ENCODE data around the gene IRAK1. TPM values are rescaled to one million over a fixed set of nuclear protein-coding genes. Genes with fewer than 3 reads are reported as not detected.

IRAK1 gene
- polyA plus RNA-seq, 1 experiment = 42.6 TPM

- H3K36me3 ChIP-seq (ENCODE audit: control insufficient read depth, insufficient read depth, low read length) = peaks cover 9% of the 10 kb centered on the region
- ChIA-PET POLR2A (no interaction called here), CTCF (interaction anchor here (1.7 to 4.7 kb wide), 2 partner anchors 17 to 21 kb away, joined by 5 to 19 read pairs; no protein-coding TSS in a partner anchor)
- H3K27me3 ChIP-seq (ENCODE audit: control insufficient read depth, insufficient read depth, low read length) = no peaks in the 10 kb centered on the region
- DNase-seq (ENCODE audit: low read depth) = no peak
- TF ChIP-seq CTCF (IDR thresholded peaks at IDR 0.05; ENCODE audit: insufficient read depth, low read depth, low read length) = no peak
- H3K4me3 ChIP-seq (ENCODE audit: low read depth, low read length) = no peak overlapping the region
Observed at GRCh38 chrX:153967536-153968224, 52.0 kb downstream of the IRAK1 start.

GRCh38 chrX:153966841-153967535, 52.7 kb downstream of the IRAK1 start:
- ChIA-PET POLR2A (no interaction called here), CTCF (interaction anchor here (0.6 to 4.7 kb wide), 4 partner anchors 14 to 39 kb away, joined by 3 to 19 read pairs (median 4); no protein-coding TSS in a partner anchor)
- peaks cover 14% of the 10 kb centered on the region for H3K36me3 ChIP-seq (ENCODE audit: control insufficient read depth, insufficient read depth, low read length)
- H3K4me3 ChIP-seq (ENCODE audit: low read depth, low read length) = no peak overlapping the region
- no peaks in the 10 kb centered on the region for H3K27me3 ChIP-seq (ENCODE audit: control insufficient read depth, insufficient read depth, low read length)
- TF ChIP-seq CTCF (IDR thresholded peaks at IDR 0.05; ENCODE audit: insufficient read depth, low read depth, low read length) = no peak
- DNase-seq (ENCODE audit: low read depth) = no peak

- Histone ChIP-seq H3K27me3 (ENCODE audit: control insufficient read depth, insufficient read depth, low read length) (no peaks in the 10 kb centered on the region), H3K4me3 (ENCODE audit: low read depth, low read length) (no peak overlapping the region), H3K36me3 (ENCODE audit: control insufficient read depth, insufficient read depth, low read length) (peaks cover 19% of the 10 kb centered on the region)
- CTCF ChIA-PET = interaction anchor here (0.8 to 4.7 kb wide), 3 partner anchors 13 to 38 kb away, joined by 3 to 19 read pairs (median 3); no protein-coding TSS in a partner anchor
- no peak for DNase-seq (ENCODE audit: low read depth)
- TF ChIP-seq CTCF (IDR thresholded peaks at IDR 0.05; ENCODE audit: insufficient read depth, low read depth, low read length) = no peak
- POLR2A ChIA-PET = interaction anchor here (0.6 kb wide), 1 partner anchor 405 kb away, joined by 4 read pairs; no protein-coding TSS in a partner anchor
Observed at GRCh38 chrX:153966283-153966688, 53.4 kb downstream of the IRAK1 start.

- Histone ChIP-seq H3K4me3 (ENCODE audit: low read depth, low read length) (no peak overlapping the region), H3K27me3 (ENCODE audit: control insufficient read depth, insufficient read depth, low read length) (no peaks in the 10 kb centered on the region), H3K36me3 (ENCODE audit: control insufficient read depth, insufficient read depth, low read length) (peaks cover 19% of the 10 kb centered on the region)
- no peak for TF ChIP-seq CTCF (IDR thresholded peaks at IDR 0.05; ENCODE audit: insufficient read depth, low read depth, low read length)
- POLR2A ChIA-PET = no interaction called here
- DNase-seq (ENCODE audit: low read depth) = no peak
- CTCF ChIA-PET = no interaction called here
Observed at GRCh38 chrX:153965406-153965805, 54.3 kb downstream of the IRAK1 start.

- Histone ChIP-seq H3K36me3 (ENCODE audit: control insufficient read depth, insufficient read depth, low read length) (peaks cover 27% of the 10 kb centered on the region), H3K27me3 (ENCODE audit: control insufficient read depth, insufficient read depth, low read length) (no peaks in the 10 kb centered on the region), H3K4me3 (ENCODE audit: low read depth, low read length) (no peak overlapping the region)
- POLR2A ChIA-PET = no interaction called here
- no peak for TF ChIP-seq CTCF (IDR thresholded peaks at IDR 0.05; ENCODE audit: insufficient read depth, low read depth, low read length)
- CTCF ChIA-PET = interaction anchor here (0.7 kb wide), 1 partner anchor 128 kb away, joined by 3 read pairs; no protein-coding TSS in a partner anchor
- DNase-seq (ENCODE audit: low read depth) = no peak
Observed at GRCh38 chrX:153964105-153964504, 55.6 kb downstream of the IRAK1 start.

Measured in BJ (cell line).